ENCODE measurements around the gene ZMYM4. TPM values are rescaled to one million over a fixed set of nuclear protein-coding genes. Genes with fewer than 3 reads are reported as not detected.
"Not testable (repeated sequence)": the region's sequence is repeated elsewhere in the genome, so short reads cannot be mapped to it uniquely, and the experiment has no call there.

ZMYM4 gene
- total RNA-seq, 1 experiment from 2014 or later = 66.0 TPM

DNA sequence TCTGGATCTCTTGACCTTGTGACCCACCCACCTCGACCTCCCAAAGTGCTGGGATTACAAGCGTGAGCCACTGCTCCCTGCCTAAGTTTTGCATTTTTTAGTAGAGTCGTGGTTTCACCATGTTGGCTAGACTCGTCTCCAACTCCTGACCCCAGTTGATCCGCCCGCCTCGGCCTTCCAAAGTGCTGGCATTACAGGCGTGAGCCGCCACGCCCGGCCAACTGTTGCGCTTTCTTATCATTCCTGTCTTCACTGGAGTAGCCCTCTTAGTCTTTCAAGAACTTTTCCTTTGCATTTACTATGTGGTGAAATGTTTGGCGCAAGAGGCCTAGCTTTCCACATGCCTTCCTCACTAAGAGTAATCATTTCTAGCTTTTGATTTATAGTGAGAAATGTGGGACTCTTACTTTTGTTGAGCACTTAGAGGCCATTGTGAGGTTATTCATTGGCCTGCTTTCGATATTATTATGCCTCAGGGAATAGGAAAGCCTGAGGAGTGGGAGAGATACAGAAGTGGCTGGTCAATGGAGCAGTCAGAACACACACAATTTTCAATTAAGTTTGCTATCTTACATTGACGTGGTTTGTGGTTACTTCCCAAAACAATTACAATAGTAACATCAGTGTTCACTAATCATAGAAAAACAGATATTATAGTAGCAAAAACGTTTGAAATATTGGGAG, 111.0 kb downstream of the ZMYM4 start:
- Histone ChIP-seq H2BK20ac (ENCODE audit: low read depth, low read length, poor library complexity, severe bottlenecking) (no peak overlapping the region), H3K18ac (ENCODE audit: insufficient read length, low read depth, low read length) (no peak overlapping the region), H3T11ph (ENCODE audit: low read length) (no peak overlapping the region), H4K91ac (ENCODE audit: insufficient read length, low read depth, low read length) (no peak overlapping the region), H2AFZ (ENCODE audit: low read length) (no peak overlapping the region), H2BK5ac (ENCODE audit: insufficient read length, low read length) (no peak overlapping the region), H3K79me1 (ENCODE audit: insufficient read depth, low read depth, low read length, poor library complexity, severe bottlenecking) (no peaks in the 10 kb centered on the region), H3K4ac (ENCODE audit: low read depth, low read length) (no peak overlapping the region), H3K4me2 (ENCODE audit: insufficient read depth, insufficient read length, low read length) (no peak overlapping the region), H4K8ac (replicated peaks; ENCODE audit: insufficient read length, low read depth, low read length) (no peak overlapping the region), H2BK120ac (ENCODE audit: low read depth, low read length, poor library complexity, severe bottlenecking) (no peak overlapping the region), H4K20me1 (ENCODE audit: control insufficient read depth, insufficient read depth, insufficient read length) (no peaks in the 10 kb centered on the region), H3K9ac (ENCODE audit: extremely low read depth, insufficient read length, low read length) (no peak overlapping the region), H3K4me1 (ENCODE audit: insufficient read depth, low read length) (no peaks in the 10 kb centered on the region), H3K27me3 (ENCODE audit: insufficient read depth, low read length) (no peaks in the 10 kb centered on the region), H3K79me2 (ENCODE audit: insufficient read depth, low read length) (no peaks in the 10 kb centered on the region), H2BK15ac (ENCODE audit: low read depth, low read length) (no peak overlapping the region), H3K27ac (ENCODE audit: insufficient read length, low read depth, low read length) (no peak overlapping the region), H3K56ac (ENCODE audit: insufficient read length, low read depth, low read length) (no peak overlapping the region), H3K9me3 (ENCODE audit: control insufficient read depth, low read depth, low read length) (no peaks in the 10 kb centered on the region), H3K23me2 (ENCODE audit: insufficient read length, low read depth, low read length, poor library complexity, severe bottlenecking) (no peaks in the 10 kb centered on the region), H3K23ac (ENCODE audit: insufficient read length, low read depth, low read length) (no peak overlapping the region), H4K5ac (ENCODE audit: insufficient read length, low read depth, low read length) (no peak overlapping the region), H2AK5ac (ENCODE audit: insufficient read length, low read length) (no peak overlapping the region), H2BK12ac (ENCODE audit: insufficient read length, low read depth, low read length) (no peak overlapping the region), H3K14ac (ENCODE audit: insufficient read depth, low read length) (no peak overlapping the region)
- TF ChIP-seq, protein P1, sequence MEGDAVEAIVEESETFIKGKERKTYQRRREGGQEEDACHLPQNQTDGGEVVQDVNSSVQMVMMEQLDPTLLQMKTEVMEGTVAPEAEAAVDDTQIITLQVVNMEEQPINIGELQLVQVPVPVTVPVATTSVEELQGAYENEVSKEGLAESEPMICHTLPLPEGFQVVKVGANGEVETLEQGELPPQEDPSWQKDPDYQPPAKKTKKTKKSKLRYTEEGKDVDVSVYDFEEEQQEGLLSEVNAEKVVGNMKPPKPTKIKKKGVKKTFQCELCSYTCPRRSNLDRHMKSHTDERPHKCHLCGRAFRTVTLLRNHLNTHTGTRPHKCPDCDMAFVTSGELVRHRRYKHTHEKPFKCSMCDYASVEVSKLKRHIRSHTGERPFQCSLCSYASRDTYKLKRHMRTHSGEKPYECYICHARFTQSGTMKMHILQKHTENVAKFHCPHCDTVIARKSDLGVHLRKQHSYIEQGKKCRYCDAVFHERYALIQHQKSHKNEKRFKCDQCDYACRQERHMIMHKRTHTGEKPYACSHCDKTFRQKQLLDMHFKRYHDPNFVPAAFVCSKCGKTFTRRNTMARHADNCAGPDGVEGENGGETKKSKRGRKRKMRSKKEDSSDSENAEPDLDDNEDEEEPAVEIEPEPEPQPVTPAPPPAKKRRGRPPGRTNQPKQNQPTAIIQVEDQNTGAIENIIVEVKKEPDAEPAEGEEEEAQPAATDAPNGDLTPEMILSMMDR (conservative IDR thresholded peaks at IDR 0.05) = no peak
- no CpG with 5 or more reads among the region's 16 CpGs for WGBS (ENCODE audit: extremely low coverage, insufficient read length, low lambda C conversion rate)
- Mint-ChIP-seq H3K27ac (peak overlapping the region in 2 of 3 experiments; percentile 57 to 95; a peak in 4 of 7 replicates), H3K9me3 (no peaks in the 10 kb centered on the region), H3K4me3 (no peak overlapping the region; a peak in 1 of 5 replicates), H3K27me3 (ENCODE audit: low read depth) (no peaks in the 10 kb centered on the region), H3K4me1 (no peaks in the 10 kb centered on the region), H3K36me3 (ENCODE audit: insufficient read depth in 1 of 3, low read depth in 3 of 3) (peaks cover 3 to 11% (median 6%) of the 10 kb centered on the region in 3 experiments; a peak in 5 of 7 replicates)
- no peak for DNase-seq

GRCh38 chr1:35380111-35380510, 111.6 kb downstream of the ZMYM4 start:
- H3K4me2 ChIP-seq (ENCODE audit: insufficient read depth, insufficient read length, low read length); H3K9me3 Mint-ChIP-seq; H2BK5ac ChIP-seq (ENCODE audit: insufficient read length, low read length); H3K27ac Mint-ChIP-seq; H3K14ac ChIP-seq (ENCODE audit: insufficient read depth, low read length); H2AK5ac ChIP-seq (ENCODE audit: insufficient read length, low read length); H3K27me3 Mint-ChIP-seq (ENCODE audit: low read depth); H2BK15ac ChIP-seq (ENCODE audit: low read depth, low read length); H3K18ac ChIP-seq (ENCODE audit: insufficient read length, low read depth, low read length); H3K23me2 ChIP-seq (ENCODE audit: insufficient read length, low read depth, low read length, poor library complexity, severe bottlenecking); H3K79me1 ChIP-seq (ENCODE audit: insufficient read depth, low read depth, low read length, poor library complexity, severe bottlenecking); H4K20me1 ChIP-seq (ENCODE audit: control insufficient read depth, insufficient read depth, insufficient read length); H3K9me3 ChIP-seq (ENCODE audit: control insufficient read depth, low read depth, low read length); H3K27ac ChIP-seq (ENCODE audit: insufficient read length, low read depth, low read length); H3K4me3 Mint-ChIP-seq; H3K23ac ChIP-seq (ENCODE audit: insufficient read length, low read depth, low read length); H2BK20ac ChIP-seq (ENCODE audit: low read depth, low read length, poor library complexity, severe bottlenecking); H3K27me3 ChIP-seq (ENCODE audit: insufficient read depth, low read length); H2AFZ ChIP-seq (ENCODE audit: low read length); H3K36me3 Mint-ChIP-seq (ENCODE audit: insufficient read depth in 1 of 3, low read depth in 3 of 3); DNase-seq; H3K4me1 ChIP-seq (ENCODE audit: insufficient read depth, low read length); H4K5ac ChIP-seq (ENCODE audit: insufficient read length, low read depth, low read length); H4K91ac ChIP-seq (ENCODE audit: insufficient read length, low read depth, low read length); H4K8ac ChIP-seq (replicated peaks; ENCODE audit: insufficient read length, low read depth, low read length); H3K4me1 Mint-ChIP-seq; H3K4ac ChIP-seq (ENCODE audit: low read depth, low read length); H3K79me2 ChIP-seq (ENCODE audit: insufficient read depth, low read length); H2BK12ac ChIP-seq (ENCODE audit: insufficient read length, low read depth, low read length); H3T11ph ChIP-seq (ENCODE audit: low read length); H3K9ac ChIP-seq (ENCODE audit: extremely low read depth, insufficient read length, low read length); H2BK120ac ChIP-seq (ENCODE audit: low read depth, low read length, poor library complexity, severe bottlenecking); H3K56ac ChIP-seq (ENCODE audit: insufficient read length, low read depth, low read length): not testable (repeated sequence)
- WGBS (ENCODE audit: extremely low coverage, insufficient read length, low lambda C conversion rate) = no CpG with 5 or more reads among the region's 6 CpGs

All from H9 (cell line).